VCaP (cell line): ENCODE data around the gene APOBEC3A.

ENCODE experiments used
- H3K27ac ChIP-seq: fragments of 450-650 bp; 2 replicates; pipeline ENCODE4 v1.5.1; 2017
- TF ChIP-seq, protein P1 (sequence below): fragments of 450-650 bp; conservative IDR thresholded peaks from 2 replicates; pipeline ENCODE4 v1.5.1; 2017; ENCODE audit warnings: mild to moderate bottlenecking, moderate library complexity

APOBEC3A gene

DNA sequence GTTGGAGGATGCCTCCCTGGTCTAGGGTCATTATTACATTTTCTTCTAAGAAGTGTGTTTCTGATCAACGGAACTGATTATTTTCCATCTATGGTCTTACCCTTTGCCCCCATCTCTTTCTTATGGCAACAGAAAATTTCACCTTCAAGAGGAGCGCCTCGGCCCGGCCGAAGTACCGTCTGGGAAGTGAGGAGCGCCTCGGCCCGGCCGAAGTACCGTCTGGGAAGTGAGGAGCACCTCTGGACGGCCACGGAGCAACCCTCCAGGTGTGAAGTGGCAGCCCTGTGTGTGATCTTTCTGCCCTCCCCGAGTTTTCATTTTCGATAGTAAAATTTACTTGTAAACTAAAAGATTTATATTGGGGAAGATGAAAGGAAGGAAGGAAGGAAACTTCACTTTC lies 53.5 kb downstream of the APOBEC3A start:
- TF ChIP-seq, protein P1, sequence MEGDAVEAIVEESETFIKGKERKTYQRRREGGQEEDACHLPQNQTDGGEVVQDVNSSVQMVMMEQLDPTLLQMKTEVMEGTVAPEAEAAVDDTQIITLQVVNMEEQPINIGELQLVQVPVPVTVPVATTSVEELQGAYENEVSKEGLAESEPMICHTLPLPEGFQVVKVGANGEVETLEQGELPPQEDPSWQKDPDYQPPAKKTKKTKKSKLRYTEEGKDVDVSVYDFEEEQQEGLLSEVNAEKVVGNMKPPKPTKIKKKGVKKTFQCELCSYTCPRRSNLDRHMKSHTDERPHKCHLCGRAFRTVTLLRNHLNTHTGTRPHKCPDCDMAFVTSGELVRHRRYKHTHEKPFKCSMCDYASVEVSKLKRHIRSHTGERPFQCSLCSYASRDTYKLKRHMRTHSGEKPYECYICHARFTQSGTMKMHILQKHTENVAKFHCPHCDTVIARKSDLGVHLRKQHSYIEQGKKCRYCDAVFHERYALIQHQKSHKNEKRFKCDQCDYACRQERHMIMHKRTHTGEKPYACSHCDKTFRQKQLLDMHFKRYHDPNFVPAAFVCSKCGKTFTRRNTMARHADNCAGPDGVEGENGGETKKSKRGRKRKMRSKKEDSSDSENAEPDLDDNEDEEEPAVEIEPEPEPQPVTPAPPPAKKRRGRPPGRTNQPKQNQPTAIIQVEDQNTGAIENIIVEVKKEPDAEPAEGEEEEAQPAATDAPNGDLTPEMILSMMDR: no peak; the same call in 1 of the 2 replicates
- H3K27ac ChIP-seq: no peak overlapping the region
